ENCODE results near the gene TMEM187. TPM values are rescaled to one million over a fixed set of nuclear protein-coding genes. Genes with fewer than 3 reads are reported as not detected.

The TMEM187 gene
- total and polyA plus RNA-seq, 11 donors: 3.2 to 11.4 (median 7.2) TPM

DNA sequence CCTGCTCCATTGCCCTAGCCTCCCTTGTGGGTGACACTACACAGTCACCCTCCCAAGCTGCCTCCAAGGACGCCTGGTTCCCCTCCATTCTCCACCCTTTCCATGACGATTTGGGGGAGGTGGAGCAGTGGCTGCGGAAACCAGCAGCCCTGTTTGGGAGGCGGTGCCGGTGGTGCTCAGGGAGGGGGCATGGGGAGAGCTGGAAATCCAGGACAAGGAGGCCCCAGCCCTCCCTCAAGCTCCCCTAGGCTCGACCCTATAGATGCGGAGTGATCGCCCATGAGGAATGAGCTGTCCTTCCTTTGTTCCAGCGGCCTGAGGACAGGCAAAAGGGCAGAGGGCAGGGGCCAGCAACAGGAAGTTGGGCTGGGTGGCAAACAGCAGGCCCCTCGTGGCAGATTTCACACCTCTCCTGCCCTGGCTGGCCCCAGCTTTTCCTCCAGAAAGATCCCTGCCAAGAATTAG, 24.5 kb upstream of the TMEM187 start:
- Histone ChIP-seq H3K4me1 (peaks cover 0 to 34% (median 8%) of the 10 kb centered on the region in 12 donors), H3K4me3 (no peak overlapping the region), H3K27me3 (peaks cover 0 to 11% (median 0%) of the 10 kb centered on the region in 9 donors), H3K27ac (peak overlapping the region; percentile 35 to 86 (median 67)), H3K36me3 (peaks cover 0 to 42% (median 39%) of the 10 kb centered on the region in 9 donors), H3K9me3 (no peaks in the 10 kb centered on the region)
- intact Hi-C loops (cut with DNase I): no loop called here
- 51 to 71% (median 62%) methylated on average over 10 of the region's 10 CpGs for WGBS, 4 donors
- ATAC-seq (peak in 3 of 4 donors; percentile 3 to 62 (median 9)), DNase-seq (no peak)
- TF ChIP-seq, protein P1, sequence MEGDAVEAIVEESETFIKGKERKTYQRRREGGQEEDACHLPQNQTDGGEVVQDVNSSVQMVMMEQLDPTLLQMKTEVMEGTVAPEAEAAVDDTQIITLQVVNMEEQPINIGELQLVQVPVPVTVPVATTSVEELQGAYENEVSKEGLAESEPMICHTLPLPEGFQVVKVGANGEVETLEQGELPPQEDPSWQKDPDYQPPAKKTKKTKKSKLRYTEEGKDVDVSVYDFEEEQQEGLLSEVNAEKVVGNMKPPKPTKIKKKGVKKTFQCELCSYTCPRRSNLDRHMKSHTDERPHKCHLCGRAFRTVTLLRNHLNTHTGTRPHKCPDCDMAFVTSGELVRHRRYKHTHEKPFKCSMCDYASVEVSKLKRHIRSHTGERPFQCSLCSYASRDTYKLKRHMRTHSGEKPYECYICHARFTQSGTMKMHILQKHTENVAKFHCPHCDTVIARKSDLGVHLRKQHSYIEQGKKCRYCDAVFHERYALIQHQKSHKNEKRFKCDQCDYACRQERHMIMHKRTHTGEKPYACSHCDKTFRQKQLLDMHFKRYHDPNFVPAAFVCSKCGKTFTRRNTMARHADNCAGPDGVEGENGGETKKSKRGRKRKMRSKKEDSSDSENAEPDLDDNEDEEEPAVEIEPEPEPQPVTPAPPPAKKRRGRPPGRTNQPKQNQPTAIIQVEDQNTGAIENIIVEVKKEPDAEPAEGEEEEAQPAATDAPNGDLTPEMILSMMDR (IDR thresholded peaks at IDR 0.05): no peak
- TF ChIP-seq POLR2A (IDR thresholded peaks at IDR 0.05): no peak

GRCh38 chrX:153948847-153949805, 23.4 kb upstream of the TMEM187 start:
- WGBS, 4 donors: 40 to 75% (median 58%) methylated on average over 27 to 30 of the region's 30 CpGs
- no peak for TF ChIP-seq POLR2A (IDR thresholded peaks at IDR 0.05)
- TF ChIP-seq, protein P1 (IDR thresholded peaks at IDR 0.05): no peak
- Histone ChIP-seq H3K27ac (peak overlapping the region; percentile 32 to 86 (median 67)), H3K4me1 (peaks cover 0 to 40% (median 9%) of the 10 kb centered on the region in 12 donors), H3K36me3 (peaks cover 0 to 53% (median 46%) of the 10 kb centered on the region in 9 donors), H3K9me3 (no peaks in the 10 kb centered on the region), H3K4me3 (no peak overlapping the region), H3K27me3 (peaks cover 0 to 5% (median 0%) of the 10 kb centered on the region in 9 donors)
- peak in 1 of 4 donors; percentile 29 for ATAC-seq
- peak in 1 of 5 donors; percentile 59 for DNase-seq
- intact Hi-C loops (cut with DNase I): no loop called here

DNA sequence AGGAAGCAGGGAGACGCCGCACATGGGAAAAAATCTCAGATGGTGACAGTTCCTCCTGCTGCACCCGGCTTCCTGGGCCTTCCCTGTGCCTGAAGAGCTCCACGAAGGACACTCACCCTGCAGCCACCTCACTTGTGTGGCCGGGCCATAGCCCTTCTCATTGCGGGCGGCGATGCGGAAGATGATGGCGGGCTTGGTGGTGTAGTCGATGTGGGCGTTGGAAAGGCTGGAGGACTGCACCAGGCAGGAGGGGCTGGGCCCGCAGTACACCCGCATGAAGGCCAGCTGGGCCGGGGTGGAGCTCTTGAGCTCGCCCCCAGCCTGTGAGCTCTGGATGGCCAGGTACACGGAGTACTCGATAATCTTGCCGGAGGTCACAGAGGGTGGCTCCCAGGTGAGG, 22.4 kb upstream of the TMEM187 start:
- ATAC-seq (no peak), DNase-seq (no peak)
- TF ChIP-seq, protein P1 (IDR thresholded peaks at IDR 0.05): no peak
- TF ChIP-seq POLR2A (IDR thresholded peaks at IDR 0.05): no peak
- whole genome bisulfite sequencing, 4 donors: 82 to 93% (median 88%) methylated on average over 19 of the region's 19 CpGs
- peaks cover 0 to under 1% (median 0%) of the 10 kb centered on the region in 9 donors for H3K27me3 ChIP-seq
- H3K36me3 ChIP-seq: peaks cover 0 to 63% (median 49%) of the 10 kb centered on the region in 9 donors
- H3K9me3 ChIP-seq: no peaks in the 10 kb centered on the region
- H3K27ac ChIP-seq: peak overlapping the region in 5 of 12 donors; percentile 66 to 86 (median 72)
- H3K4me3 ChIP-seq: no peak overlapping the region
- intact Hi-C loops (cut with DNase I): loop anchor here in 6 of 10 donors (5.0 to 10.0 kb wide), 2 partner anchors 188 to 415 kb away; partner anchors contain the start of gene PLXNB3 (in 5 of the 6)
- H3K4me1 ChIP-seq: peaks cover 0 to 40% (median 9%) of the 10 kb centered on the region in 12 donors

All from heart left ventricle (tissue), 16 donors.